Parathyroid adenoma (tissue), 2 donors: ENCODE measurements around the gene IKZF2.

Source experiments
- H2AFZ ChIP-seq: fragments of 300-600 bp; sonication (generic); one replicate; pipeline ENCODE4 v1.7.0; 2017; ENCODE audit warnings: antibody characterized with exemption, mild to moderate bottlenecking
- H3K27ac ChIP-seq: fragments of 300-600 bp; sonication (generic); one replicate; pipeline ENCODE4 v1.7.0; 2017
- H3K27me3 ChIP-seq: fragments of 300-600 bp; sonication (generic); one replicate; pipeline ENCODE4 v1.7.0; 2017; ENCODE audit warnings: low read length; ENCODE audit not compliant: control insufficient read depth, insufficient read depth
- H3K36me3 ChIP-seq: fragments of 300-600 bp; sonication (generic); one replicate; pipeline ENCODE4 v1.7.0; 2017; ENCODE audit warnings: low read length; ENCODE audit not compliant: control insufficient read depth, insufficient read depth
- H3K4me1 ChIP-seq: fragments of 300-600 bp; sonication (generic); one replicate; pipeline ENCODE4 v1.7.0; 2017; ENCODE audit warnings: control low read depth
- H3K4me2 ChIP-seq: fragments of 300-600 bp; sonication (generic); one replicate; pipeline ENCODE4 v1.7.0; 2017; ENCODE audit warnings: low read length
- H3K4me3 ChIP-seq: fragments of 300-600 bp; sonication (generic); one replicate; pipeline ENCODE4 v1.7.0; 2017; ENCODE audit warnings: low read depth, low read length
- H3K79me2 ChIP-seq: fragments of 300-600 bp; sonication (generic); one replicate; pipeline ENCODE4 v1.7.0; 2017; ENCODE audit warnings: control low read depth
- H3K9ac ChIP-seq: fragments of 300-600 bp; sonication (generic); one replicate; pipeline ENCODE4 v1.7.0; 2017; ENCODE audit warnings: mild to moderate bottlenecking
- H3K9me3 ChIP-seq: fragments of 300-600 bp; sonication (generic); one replicate; pipeline ENCODE4 v1.7.0; 2017; ENCODE audit warnings: low read length; ENCODE audit not compliant: control insufficient read depth
- CTCF ChIP-seq: fragments of 300-600 bp; sonication (generic); IDR thresholded peaks from one replicate; pipeline ENCODE4 v1.7.0; 2017; ENCODE audit warnings: antibody characterized with exemption, mild to moderate bottlenecking
- donor health status: primary hyperparathyroidism.

IKZF2 gene

GRCh38 chr2:213046431-213046830, 105.0 kb downstream of the IKZF2 start:
- no peaks in the 10 kb centered on the region for H3K36me3 ChIP-seq

GRCh38 chr2:213043566-213043965, 107.8 kb downstream of the IKZF2 start:
- no peak for TF ChIP-seq CTCF
- H2AFZ ChIP-seq: no peak overlapping the region
- no peak overlapping the region for H3K9ac ChIP-seq
- H3K9me3 ChIP-seq: no peaks in the 10 kb centered on the region
- no peak overlapping the region for H3K4me2 ChIP-seq
- H3K36me3 ChIP-seq: no peaks in the 10 kb centered on the region
- H3K79me2 ChIP-seq: peaks cover 3% of the 10 kb centered on the region
- H3K27me3 ChIP-seq: no peaks in the 10 kb centered on the region
- no peaks in the 10 kb centered on the region for H3K4me1 ChIP-seq
- H3K27ac ChIP-seq: no peak overlapping the region
- no peak overlapping the region for H3K4me3 ChIP-seq

More at GRCh38 chr2:213046431-213046830, 105.0 kb downstream of the IKZF2 start:
- Histone ChIP-seq H3K4me2 (no peak overlapping the region), H3K79me2 (peaks cover 3% of the 10 kb centered on the region), H3K4me1 (no peaks in the 10 kb centered on the region), H3K27me3 (no peaks in the 10 kb centered on the region), H3K27ac (no peak overlapping the region), H2AFZ (no peak overlapping the region), H3K9me3 (no peaks in the 10 kb centered on the region), H3K4me3 (no peak overlapping the region), H3K9ac (no peak overlapping the region)
- no peak for TF ChIP-seq CTCF

GRCh38 chr2:213042262-213042661, 109.2 kb downstream of the IKZF2 start:
- H3K4me1 ChIP-seq: no peaks in the 10 kb centered on the region
- no peaks in the 10 kb centered on the region for H3K27me3 ChIP-seq
- H3K4me2 ChIP-seq: no peak overlapping the region
- no peak overlapping the region for H2AFZ ChIP-seq
- no peak for TF ChIP-seq CTCF
- H3K9me3 ChIP-seq: no peaks in the 10 kb centered on the region
- peaks cover 1% of the 10 kb centered on the region for H3K79me2 ChIP-seq
- H3K36me3 ChIP-seq: no peaks in the 10 kb centered on the region
- H3K9ac ChIP-seq: no peak overlapping the region
- H3K27ac ChIP-seq: no peak overlapping the region
- H3K4me3 ChIP-seq: no peak overlapping the region

- H3K27me3 ChIP-seq: no peaks in the 10 kb centered on the region
- H2AFZ ChIP-seq: no peak overlapping the region
- no peak overlapping the region for H3K27ac ChIP-seq
- H3K9ac ChIP-seq: no peak overlapping the region
- H3K36me3 ChIP-seq: no peaks in the 10 kb centered on the region
- no peak overlapping the region for H3K4me2 ChIP-seq
- H3K4me3 ChIP-seq: no peak overlapping the region
- no peak for TF ChIP-seq CTCF
- H3K79me2 ChIP-seq: no peaks in the 10 kb centered on the region
- no peaks in the 10 kb centered on the region for H3K9me3 ChIP-seq
- no peaks in the 10 kb centered on the region for H3K4me1 ChIP-seq
These were observed 114.6 kb downstream of the IKZF2 start for GRCh38 chr2:213036836-213037235.

- H3K9me3 ChIP-seq: no peaks in the 10 kb centered on the region
- no peak for TF ChIP-seq CTCF
- H3K36me3 ChIP-seq: no peaks in the 10 kb centered on the region
These were observed 116.8 kb downstream of the IKZF2 start for GRCh38 chr2:213034585-213034984.

More at GRCh38 chr2:213034585-213034984, 116.8 kb downstream of the IKZF2 start:
- no peak overlapping the region for H3K4me2 ChIP-seq
- H3K27ac ChIP-seq: no peak overlapping the region
- H2AFZ ChIP-seq: no peak overlapping the region
- no peak overlapping the region for H3K9ac ChIP-seq
- no peaks in the 10 kb centered on the region for H3K79me2 ChIP-seq
- H3K4me3 ChIP-seq: no peak overlapping the region
- no peaks in the 10 kb centered on the region for H3K4me1 ChIP-seq
- no peaks in the 10 kb centered on the region for H3K27me3 ChIP-seq
